Measurements from ENCODE around the gene SYTL3. TPM values are rescaled to one million over a fixed set of nuclear protein-coding genes. Genes with fewer than 3 reads are reported as not detected.
"Not testable (repeated sequence)": the region's sequence is repeated elsewhere in the genome, so short reads cannot be mapped to it uniquely, and the experiment has no call there.

The SYTL3 gene
- total and polyA plus RNA-seq, 9 of the 15 experiments (the other 6 are each of a cell fraction or from before 2014, with no cell fraction given): 0.04 to 0.46 (median 0.17) TPM; not detected in 1

DNA sequence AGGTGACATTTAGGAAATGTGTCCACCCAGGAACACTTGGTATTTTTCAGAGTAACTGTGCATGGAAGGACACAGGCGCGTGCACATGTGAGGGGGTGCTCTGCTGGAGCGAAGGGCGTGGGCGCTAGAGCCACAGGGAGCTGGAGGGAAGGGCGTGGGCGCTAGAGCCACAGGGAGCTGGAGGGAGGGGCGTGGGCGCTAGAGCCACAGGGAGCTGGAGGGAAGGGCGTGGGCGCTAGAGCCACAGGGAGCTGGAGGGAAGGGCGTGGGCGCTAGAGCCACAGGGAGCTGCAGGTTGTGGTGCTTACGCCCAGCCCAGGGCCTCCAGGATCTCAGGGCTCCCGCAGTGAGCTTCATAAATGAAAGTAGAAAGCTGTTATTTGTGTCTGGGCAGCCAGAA lies 43.8 kb upstream of the SYTL3 start:
- ATAC-seq; in situ Hi-C loops (cut with MboI): not testable (repeated sequence)
- 85% methylated on average over 13 of the region's 15 CpGs for WGBS (ENCODE audit: insufficient coverage, low coverage, missing lambda C conversion rate)

More for the DNA sequence above, 43.8 kb upstream of the SYTL3 start:
- H3K36me3 ChIP-seq (ENCODE audit: control insufficient read depth, insufficient read depth, low read length): peaks cover 94% of the 10 kb centered on the region
- H3K4me3 ChIP-seq; H3K27me3 ChIP-seq (ENCODE audit: control insufficient read depth in 2 of 2, insufficient read depth in 2 of 2, low read length in 2 of 2); BruUV-seq (replicated peaks); H3K9me3 ChIP-seq (replicated peaks; ENCODE audit: control insufficient read depth, insufficient read depth, low read depth, low read length); H3K27ac ChIP-seq (ENCODE audit: extremely low read depth, low read depth, low read length); FAIRE-seq; H3K4me2 ChIP-seq (ENCODE audit: insufficient read depth, low read length); intact Hi-C loops (cut with micrococcal nuclease); H3K9me1 ChIP-seq (ENCODE audit: control insufficient read depth, insufficient read depth, low read length); H4K20me1 ChIP-seq (replicated peaks; ENCODE audit: control insufficient read depth, insufficient read depth, low read length); H3K4me1 ChIP-seq (replicated peaks in 1 of 2; ENCODE audit: control insufficient read depth in 2 of 2, insufficient read depth in 2 of 2, low read length in 2 of 2); H2AFZ ChIP-seq (ENCODE audit: low read depth, low read length); H3K79me2 ChIP-seq (ENCODE audit: control insufficient read depth, insufficient read depth, low read length); DNase-seq (ENCODE audit: extremely low read depth in 1 of 4, low spot score in 3 of 4); H3K9ac ChIP-seq (ENCODE audit: insufficient read depth in 1 of 2, low read depth in 2 of 2, low read length in 2 of 2): not testable (repeated sequence)
- ChIA-PET POLR2A (interaction anchor here (0.6 to 1.0 kb wide), 3 partner anchors 17 to 53 kb away, joined by 3 read pairs; no protein-coding TSS in a partner anchor), CTCF (ENCODE audit: low intra/inter-chr PET ratio) (interaction anchor here (0.8 kb wide), 2 partner anchors 161 to 392 kb away, joined by 3 read pairs; no protein-coding TSS in a partner anchor)
- TF ChIP-seq, protein P1, sequence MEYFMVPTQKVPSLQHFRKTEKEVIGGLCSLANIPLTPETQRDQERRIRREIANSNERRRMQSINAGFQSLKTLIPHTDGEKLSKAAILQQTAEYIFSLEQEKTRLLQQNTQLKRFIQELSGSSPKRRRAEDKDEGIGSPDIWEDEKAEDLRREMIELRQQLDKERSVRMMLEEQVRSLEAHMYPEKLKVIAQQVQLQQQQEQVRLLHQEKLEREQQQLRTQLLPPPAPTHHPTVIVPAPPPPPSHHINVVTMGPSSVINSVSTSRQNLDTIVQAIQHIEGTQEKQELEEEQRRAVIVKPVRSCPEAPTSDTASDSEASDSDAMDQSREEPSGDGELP (CRISPR knock-in tag; IDR thresholded peaks at IDR 0.05; ENCODE audit: borderline replicate concordance): peak; percentile 19; the same call in 1 of the 2 replicates
- TF ChIP-seq ZBTB33 (CRISPR knock-in tag; IDR thresholded peaks at IDR 0.05): peak; percentile 94

Data from K562 (cell line).